Measurements from ENCODE around the gene ELN.

ELN gene

GRCh38 chr7:73988197-73988596 is 39.8 kb upstream of the ELN start:
- WGBS (ENCODE audit: extremely low coverage, insufficient coverage, low lambda C conversion rate) = no CpG with 5 or more reads among the region's 9 CpGs
- Histone ChIP-seq H2AK5ac (ENCODE audit: low read length) (no peak overlapping the region), H3K36me3 (ENCODE audit: control insufficient read depth, insufficient read depth, low read length) (no peaks in the 10 kb centered on the region), H2BK120ac (ENCODE audit: low read depth, low read length) (no peak overlapping the region), H2BK15ac (replicated peaks; ENCODE audit: low read depth) (no peak overlapping the region), H3K23ac (ENCODE audit: low read length) (no peak overlapping the region), H3K18ac (ENCODE audit: low read length) (no peak overlapping the region), H3K4ac (ENCODE audit: low read depth, low read length) (no peak overlapping the region), H4K8ac (ENCODE audit: low read depth, low read length) (no peak overlapping the region), H3K27me3 (ENCODE audit: insufficient read depth, low read length, poor library complexity) (no peaks in the 10 kb centered on the region), H3K4me2 (ENCODE audit: low read length) (no peak overlapping the region), H2BK5ac (ENCODE audit: low read length) (no peak overlapping the region), H3K9ac (ENCODE audit: low read length) (no peak overlapping the region), H3K56ac (ENCODE audit: low read length) (no peak overlapping the region), H3K79me2 (ENCODE audit: control insufficient read depth, insufficient read depth, low read length) (no peaks in the 10 kb centered on the region), H3K4me3 (ENCODE audit: low read length) (no peak overlapping the region), H3K79me1 (ENCODE audit: low read length) (no peaks in the 10 kb centered on the region), H4K5ac (ENCODE audit: low read length) (no peak overlapping the region), H3K27ac (ENCODE audit: low read depth, low read length) (no peak overlapping the region), H3K4me1 (ENCODE audit: control insufficient read depth, low read depth, low read length) (no peaks in the 10 kb centered on the region)
- no peak for DNase-seq

DNA sequence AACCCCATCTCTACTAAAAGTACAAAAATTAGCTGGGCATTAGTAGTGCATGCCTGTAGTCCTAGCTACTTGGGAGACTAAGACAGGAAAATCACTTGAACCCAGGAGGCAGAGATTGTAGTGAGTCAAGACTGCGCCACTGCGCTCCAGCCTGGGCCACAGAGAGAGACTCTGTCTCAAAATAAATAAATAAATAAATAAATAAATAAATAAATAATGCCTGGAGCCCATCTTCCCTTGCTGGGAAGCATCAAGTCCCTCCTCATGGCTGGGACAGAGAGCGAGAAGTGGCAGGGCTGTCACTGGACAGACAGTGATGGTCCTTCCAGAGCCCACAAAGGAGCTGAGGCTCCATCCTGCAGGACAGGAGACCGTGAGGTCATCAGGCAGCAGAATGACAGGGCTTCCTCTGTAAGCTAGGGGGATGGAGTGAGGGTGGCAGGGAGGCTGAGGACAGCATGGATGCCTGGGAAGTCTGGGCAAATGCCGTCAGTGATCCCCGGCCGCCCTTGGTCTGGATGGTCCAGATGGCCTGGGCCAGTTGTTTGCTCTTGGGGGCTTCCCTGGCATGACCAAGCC is 36.4 kb upstream of the ELN start:
- Histone ChIP-seq H3K4me3 (ENCODE audit: low read length) (no peak overlapping the region), H3K9ac (ENCODE audit: low read length) (no peak overlapping the region), H3K27ac (ENCODE audit: low read depth, low read length) (no peak overlapping the region), H3K4me1 (ENCODE audit: control insufficient read depth, low read depth, low read length) (no peaks in the 10 kb centered on the region), H3K4me2 (ENCODE audit: low read length) (no peak overlapping the region), H2AK5ac (ENCODE audit: low read length) (no peak overlapping the region), H3K4ac (ENCODE audit: low read depth, low read length) (no peak overlapping the region), H4K5ac (ENCODE audit: low read length) (no peak overlapping the region), H3K79me2 (ENCODE audit: control insufficient read depth, insufficient read depth, low read length) (no peaks in the 10 kb centered on the region), H2BK5ac (ENCODE audit: low read length) (no peak overlapping the region), H4K8ac (ENCODE audit: low read depth, low read length) (no peak overlapping the region), H3K56ac (ENCODE audit: low read length) (no peak overlapping the region), H3K79me1 (ENCODE audit: low read length) (no peaks in the 10 kb centered on the region), H2BK120ac (ENCODE audit: low read depth, low read length) (no peak overlapping the region), H3K23ac (ENCODE audit: low read length) (no peak overlapping the region), H3K27me3 (ENCODE audit: insufficient read depth, low read length, poor library complexity) (no peaks in the 10 kb centered on the region), H3K36me3 (ENCODE audit: control insufficient read depth, insufficient read depth, low read length) (no peaks in the 10 kb centered on the region), H2BK15ac (replicated peaks; ENCODE audit: low read depth) (no peak overlapping the region), H3K18ac (ENCODE audit: low read length) (no peak overlapping the region)
- no peak for DNase-seq
- no CpG with 5 or more reads among the region's 7 CpGs for WGBS (ENCODE audit: extremely low coverage, insufficient coverage, low lambda C conversion rate)

DNA sequence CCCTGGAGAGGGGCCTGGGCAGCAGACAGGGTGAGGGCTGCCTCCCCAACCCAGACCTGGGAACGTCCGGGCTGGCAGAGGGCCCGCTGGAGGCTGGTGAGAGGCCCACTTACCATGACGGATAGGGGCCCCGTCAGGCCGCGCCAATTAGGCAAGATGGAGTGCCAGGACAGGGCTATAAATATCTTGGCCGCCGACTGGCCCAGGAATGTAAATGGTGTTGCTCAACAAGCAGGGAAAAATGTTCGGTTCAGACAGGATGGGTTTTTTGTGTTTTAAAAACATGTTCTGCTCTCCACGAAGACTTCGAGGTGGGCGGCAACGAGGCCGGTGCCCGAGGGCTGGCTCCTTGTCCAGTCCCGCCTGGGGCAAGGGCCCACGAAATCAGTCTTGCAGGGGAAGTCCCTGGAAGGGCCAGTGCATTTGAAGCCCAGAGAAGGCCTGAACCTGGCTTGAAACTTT is 35.8 kb upstream of the ELN start:
- H3K4ac ChIP-seq (ENCODE audit: low read depth, low read length) = no peak overlapping the region
- no peaks in the 10 kb centered on the region for H3K4me1 ChIP-seq (ENCODE audit: control insufficient read depth, low read depth, low read length)
- H3K27ac ChIP-seq (ENCODE audit: low read depth, low read length) = no peak overlapping the region
- H3K56ac ChIP-seq (ENCODE audit: low read length) = no peak overlapping the region
- H3K36me3 ChIP-seq (ENCODE audit: control insufficient read depth, insufficient read depth, low read length) = no peaks in the 10 kb centered on the region
- no peak overlapping the region for H3K23ac ChIP-seq (ENCODE audit: low read length)
- no peak for DNase-seq
- H4K8ac ChIP-seq (ENCODE audit: low read depth, low read length) = no peak overlapping the region
- H2AK5ac ChIP-seq (ENCODE audit: low read length) = no peak overlapping the region
- no peak overlapping the region for H2BK5ac ChIP-seq (ENCODE audit: low read length)
- H3K27me3 ChIP-seq (ENCODE audit: insufficient read depth, low read length, poor library complexity) = no peaks in the 10 kb centered on the region
- no peak overlapping the region for H3K18ac ChIP-seq (ENCODE audit: low read length)
- H3K79me1 ChIP-seq (ENCODE audit: low read length) = no peaks in the 10 kb centered on the region
- no peak overlapping the region for H3K4me2 ChIP-seq (ENCODE audit: low read length)
- H2BK15ac ChIP-seq (replicated peaks; ENCODE audit: low read depth) = no peak overlapping the region
- no peak overlapping the region for H4K5ac ChIP-seq (ENCODE audit: low read length)
- WGBS (ENCODE audit: extremely low coverage, insufficient coverage, low lambda C conversion rate) = no CpG with 5 or more reads among the region's 18 CpGs
- H3K4me3 ChIP-seq (ENCODE audit: low read length) = no peak overlapping the region
- no peaks in the 10 kb centered on the region for H3K79me2 ChIP-seq (ENCODE audit: control insufficient read depth, insufficient read depth, low read length)
- H3K9ac ChIP-seq (ENCODE audit: low read length) = no peak overlapping the region
- H2BK120ac ChIP-seq (ENCODE audit: low read depth, low read length) = no peak overlapping the region

- H3K4me3 ChIP-seq (ENCODE audit: low read length) = no peak overlapping the region
- no peaks in the 10 kb centered on the region for H3K79me1 ChIP-seq (ENCODE audit: low read length)
- H4K5ac ChIP-seq (ENCODE audit: low read length) = no peak overlapping the region
- no peak overlapping the region for H3K18ac ChIP-seq (ENCODE audit: low read length)
- H2BK15ac ChIP-seq (replicated peaks; ENCODE audit: low read depth) = no peak overlapping the region
- no peaks in the 10 kb centered on the region for H3K27me3 ChIP-seq (ENCODE audit: insufficient read depth, low read length, poor library complexity)
- no peak overlapping the region for H3K23ac ChIP-seq (ENCODE audit: low read length)
- no peak overlapping the region for H3K4ac ChIP-seq (ENCODE audit: low read depth, low read length)
- H3K56ac ChIP-seq (ENCODE audit: low read length) = no peak overlapping the region
- no CpG with 5 or more reads among the region's 7 CpGs for WGBS (ENCODE audit: extremely low coverage, insufficient coverage, low lambda C conversion rate)
- no peak overlapping the region for H3K27ac ChIP-seq (ENCODE audit: low read depth, low read length)
- H2BK120ac ChIP-seq (ENCODE audit: low read depth, low read length) = no peak overlapping the region
- H3K79me2 ChIP-seq (ENCODE audit: control insufficient read depth, insufficient read depth, low read length) = no peaks in the 10 kb centered on the region
- no peak overlapping the region for H4K8ac ChIP-seq (ENCODE audit: low read depth, low read length)
- no peak overlapping the region for H2AK5ac ChIP-seq (ENCODE audit: low read length)
- no peak overlapping the region for H3K9ac ChIP-seq (ENCODE audit: low read length)
- no peak for DNase-seq
- no peaks in the 10 kb centered on the region for H3K4me1 ChIP-seq (ENCODE audit: control insufficient read depth, low read depth, low read length)
- no peak overlapping the region for H3K4me2 ChIP-seq (ENCODE audit: low read length)
- no peaks in the 10 kb centered on the region for H3K36me3 ChIP-seq (ENCODE audit: control insufficient read depth, insufficient read depth, low read length)
- H2BK5ac ChIP-seq (ENCODE audit: low read length) = no peak overlapping the region
Observed at GRCh38 chr7:73994023-73994422, 34.0 kb upstream of the ELN start.

GRCh38 chr7:73994761-73995160 is 33.2 kb upstream of the ELN start:
- H4K5ac ChIP-seq (ENCODE audit: low read length) = no peak overlapping the region
- no peak overlapping the region for H3K18ac ChIP-seq (ENCODE audit: low read length)
- H3K79me1 ChIP-seq (ENCODE audit: low read length) = no peaks in the 10 kb centered on the region
- H2AK5ac ChIP-seq (ENCODE audit: low read length) = no peak overlapping the region
- no peak overlapping the region for H3K23ac ChIP-seq (ENCODE audit: low read length)
- H2BK120ac ChIP-seq (ENCODE audit: low read depth, low read length) = no peak overlapping the region
- no peaks in the 10 kb centered on the region for H3K79me2 ChIP-seq (ENCODE audit: control insufficient read depth, insufficient read depth, low read length)
- H2BK15ac ChIP-seq (replicated peaks; ENCODE audit: low read depth) = no peak overlapping the region
- H3K4me3 ChIP-seq (ENCODE audit: low read length) = no peak overlapping the region
- no peak overlapping the region for H3K56ac ChIP-seq (ENCODE audit: low read length)
- no peak overlapping the region for H4K8ac ChIP-seq (ENCODE audit: low read depth, low read length)
- H3K4me1 ChIP-seq (ENCODE audit: control insufficient read depth, low read depth, low read length) = no peaks in the 10 kb centered on the region
- no peak overlapping the region for H3K9ac ChIP-seq (ENCODE audit: low read length)
- H2BK5ac ChIP-seq (ENCODE audit: low read length) = no peak overlapping the region
- no peaks in the 10 kb centered on the region for H3K27me3 ChIP-seq (ENCODE audit: insufficient read depth, low read length, poor library complexity)
- no peak overlapping the region for H3K27ac ChIP-seq (ENCODE audit: low read depth, low read length)
- no peaks in the 10 kb centered on the region for H3K36me3 ChIP-seq (ENCODE audit: control insufficient read depth, insufficient read depth, low read length)
- H3K4ac ChIP-seq (ENCODE audit: low read depth, low read length) = no peak overlapping the region
- H3K4me2 ChIP-seq (ENCODE audit: low read length) = no peak overlapping the region
- DNase-seq = no peak

- no peaks in the 10 kb centered on the region for H3K4me1 ChIP-seq (ENCODE audit: control insufficient read depth, low read depth, low read length)
- no peak overlapping the region for H4K8ac ChIP-seq (ENCODE audit: low read depth, low read length)
- no peak overlapping the region for H3K4ac ChIP-seq (ENCODE audit: low read depth, low read length)
- H3K4me2 ChIP-seq (ENCODE audit: low read length) = no peak overlapping the region
- H4K5ac ChIP-seq (ENCODE audit: low read length) = no peak overlapping the region
- H3K23ac ChIP-seq (ENCODE audit: low read length) = no peak overlapping the region
- no peaks in the 10 kb centered on the region for H3K79me1 ChIP-seq (ENCODE audit: low read length)
- H3K27me3 ChIP-seq (ENCODE audit: insufficient read depth, low read length, poor library complexity) = no peaks in the 10 kb centered on the region
- H3K18ac ChIP-seq (ENCODE audit: low read length) = no peak overlapping the region
- H3K36me3 ChIP-seq (ENCODE audit: control insufficient read depth, insufficient read depth, low read length) = no peaks in the 10 kb centered on the region
- H2AK5ac ChIP-seq (ENCODE audit: low read length) = no peak overlapping the region
- no CpG with 5 or more reads among the region's 4 CpGs for WGBS (ENCODE audit: extremely low coverage, insufficient coverage, low lambda C conversion rate)
- H3K27ac ChIP-seq (ENCODE audit: low read depth, low read length) = no peak overlapping the region
- no peak for DNase-seq
- no peaks in the 10 kb centered on the region for H3K79me2 ChIP-seq (ENCODE audit: control insufficient read depth, insufficient read depth, low read length)
- no peak overlapping the region for H3K9ac ChIP-seq (ENCODE audit: low read length)
- no peak overlapping the region for H3K56ac ChIP-seq (ENCODE audit: low read length)
- no peak overlapping the region for H3K4me3 ChIP-seq (ENCODE audit: low read length)
- H2BK120ac ChIP-seq (ENCODE audit: low read depth, low read length) = no peak overlapping the region
- no peak overlapping the region for H2BK5ac ChIP-seq (ENCODE audit: low read length)
- H2BK15ac ChIP-seq (replicated peaks; ENCODE audit: low read depth) = no peak overlapping the region
Observed at GRCh38 chr7:73995330-73995729, 32.6 kb upstream of the ELN start.

Measured in mesendoderm (in vitro differentiated cells).